Stomach (tissue), 4 donors: ENCODE results near the gene FREM2.

Experiments used
- POLR2A ChIP-seq, 4 donors: fragments of 450-650 bp; IDR thresholded peaks; one replicate each; pipeline ENCODE4 v1.6.1; 2016; ENCODE audit warnings: antibody characterized with exemption in 4 of 4, control low read depth in 2 of 4, mild to moderate bottlenecking in 1 of 4, moderate library complexity in 1 of 4
- POLR2AphosphoS5 ChIP-seq, 3 donors: sonication (generic); formaldehyde crosslinking; IDR thresholded peaks; one replicate each; pipeline ENCODE4 v1.6.1; 2016; ENCODE audit warnings: antibody characterized with exemption in 3 of 3
- TF ChIP-seq, protein P1 (sequence below), 7 experiments: fragments of 450-650 bp in 4 of 7; fragments of 200-600 bp in 3 of 7; sonication (generic) in 3 of 7; IDR thresholded peaks; one replicate each; pipeline ENCODE4 v1.5.1; 2016 to 2019; ENCODE audit warnings: antibody characterized with exemption in 7 of 7, control low read depth in 2 of 7, mild to moderate bottlenecking in 1 of 7

GRCh38 chr13:38824342-38824741 lies 137.5 kb downstream of the FREM2 start:
- TF ChIP-seq, protein P1, sequence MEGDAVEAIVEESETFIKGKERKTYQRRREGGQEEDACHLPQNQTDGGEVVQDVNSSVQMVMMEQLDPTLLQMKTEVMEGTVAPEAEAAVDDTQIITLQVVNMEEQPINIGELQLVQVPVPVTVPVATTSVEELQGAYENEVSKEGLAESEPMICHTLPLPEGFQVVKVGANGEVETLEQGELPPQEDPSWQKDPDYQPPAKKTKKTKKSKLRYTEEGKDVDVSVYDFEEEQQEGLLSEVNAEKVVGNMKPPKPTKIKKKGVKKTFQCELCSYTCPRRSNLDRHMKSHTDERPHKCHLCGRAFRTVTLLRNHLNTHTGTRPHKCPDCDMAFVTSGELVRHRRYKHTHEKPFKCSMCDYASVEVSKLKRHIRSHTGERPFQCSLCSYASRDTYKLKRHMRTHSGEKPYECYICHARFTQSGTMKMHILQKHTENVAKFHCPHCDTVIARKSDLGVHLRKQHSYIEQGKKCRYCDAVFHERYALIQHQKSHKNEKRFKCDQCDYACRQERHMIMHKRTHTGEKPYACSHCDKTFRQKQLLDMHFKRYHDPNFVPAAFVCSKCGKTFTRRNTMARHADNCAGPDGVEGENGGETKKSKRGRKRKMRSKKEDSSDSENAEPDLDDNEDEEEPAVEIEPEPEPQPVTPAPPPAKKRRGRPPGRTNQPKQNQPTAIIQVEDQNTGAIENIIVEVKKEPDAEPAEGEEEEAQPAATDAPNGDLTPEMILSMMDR (IDR thresholded peaks at IDR 0.05) = no peak
- no peak for TF ChIP-seq POLR2A (IDR thresholded peaks at IDR 0.05)
- no peak for TF ChIP-seq POLR2AphosphoS5 (IDR thresholded peaks at IDR 0.05)
